DND-41 (cell line): ENCODE data around the gene FKBP1C.
"Not testable (repeated sequence)": the region's sequence is repeated elsewhere in the genome, so short reads cannot be mapped to it uniquely, and the experiment has no call there.

Source experiments
- ATAC-seq: fragments of 200-7000 bp; cut with Tn5 transposase; 3 replicates; pipeline ENCODE4 v1.9.1; 2021; ENCODE audit warnings: low read depth; ENCODE audit not compliant: insufficient read depth
- DNase-seq: peaks from one replicate; pipeline ENCODE4 v3.0.0-alpha.2; 2020
- H2AFZ ChIP-seq: 2 replicates; pipeline ENCODE4 v1.6.0; 2012; ENCODE audit warnings: low read depth, low read length
- H3K27ac ChIP-seq: 2 replicates; pipeline ENCODE4 v1.5.1; 2012; ENCODE audit warnings: low read length, inconsistent platforms
- H3K27me3 ChIP-seq: fragments of 200-600 bp; sonication (generic); 2 replicates; pipeline ENCODE4 v1.6.0; 2012; ENCODE audit warnings: low read length, mild to moderate bottlenecking, inconsistent platforms; ENCODE audit not compliant: insufficient read depth, poor library complexity
- H3K36me3 ChIP-seq: 2 replicates; pipeline ENCODE4 v1.5.1; 2012; ENCODE audit warnings: low read length, inconsistent platforms; ENCODE audit not compliant: insufficient read depth
- H3K4me1 ChIP-seq: 2 replicates; pipeline ENCODE4 v1.5.1; 2012; ENCODE audit warnings: mild to moderate bottlenecking, low read length; ENCODE audit not compliant: insufficient read depth
- H3K4me2 ChIP-seq: 2 replicates; pipeline ENCODE4 v1.6.0; 2012; ENCODE audit warnings: mild to moderate bottlenecking, moderate library complexity, low read length, inconsistent platforms; ENCODE audit not compliant: insufficient read depth
- H3K4me3 ChIP-seq, 2 experiments: fragments of 200-600 bp in 1 of 2; shearing (Covaris generic) in 1 of 2; 2 replicates each; pipeline ENCODE4 v1.5.1; 2012 to 2016; ENCODE audit warnings: inconsistent platforms in 2 of 2, low read length in 2 of 2, mild to moderate bottlenecking in 2 of 2, low read depth in 1 of 2, moderate library complexity in 1 of 2
- H3K79me2 ChIP-seq: 2 replicates; pipeline ENCODE4 v1.6.0; 2012; ENCODE audit warnings: low read length, inconsistent platforms; ENCODE audit not compliant: insufficient read depth
- H3K9ac ChIP-seq: 2 replicates; pipeline ENCODE4 v1.6.0; 2012; ENCODE audit warnings: low read depth, mild to moderate bottlenecking, inconsistent platforms, low read length, moderate library complexity
- H3K9me3 ChIP-seq: 2 replicates; pipeline ENCODE4 v1.5.1; 2012; ENCODE audit warnings: low read length, moderate library complexity, mild to moderate bottlenecking, inconsistent platforms; ENCODE audit not compliant: insufficient read depth, severe bottlenecking
- H4K20me1 ChIP-seq: 2 replicates; pipeline ENCODE4 v1.6.0; 2012; ENCODE audit warnings: low read length; ENCODE audit not compliant: insufficient read depth
- CTCF ChIP-seq: IDR thresholded peaks from 2 replicates; pipeline ENCODE4 v1.5.1; 2012; ENCODE audit warnings: borderline replicate concordance, low read length, moderate library complexity, mild to moderate bottlenecking; ENCODE audit not compliant: poor library complexity, severe bottlenecking; ENCODE audit errors: extremely low read depth
- EZH2 ChIP-seq: IDR thresholded peaks from 3 replicates; pipeline ENCODE4 v1.6.1; 2012; ENCODE audit warnings: borderline replicate concordance, low read depth, mild to moderate bottlenecking, moderate library complexity, low read length, inconsistent platforms; ENCODE audit not compliant: severe bottlenecking

Gene FKBP1C

GRCh38 chr6:63211343-63211742 is at the start of gene FKBP1C:
FKBP1C (plus strand) TSS chr6:63211469.
- H4K20me1 ChIP-seq, H3K27ac ChIP-seq, H3K4me1 ChIP-seq, H3K4me3 ChIP-seq, DNase-seq, H2AFZ ChIP-seq, H3K36me3 ChIP-seq, H3K79me2 ChIP-seq, H3K27me3 ChIP-seq, ATAC-seq, H3K9me3 ChIP-seq, H3K4me2 ChIP-seq, H3K9ac ChIP-seq: not testable (repeated sequence)

GRCh38 chr6:63164047-63164803 is 47.0 kb upstream of the FKBP1C start:
- not testable (repeated sequence) for H3K27me3 ChIP-seq, H3K4me1 ChIP-seq, H3K36me3 ChIP-seq, H3K4me2 ChIP-seq, ATAC-seq, H3K27ac ChIP-seq, H4K20me1 ChIP-seq, H2AFZ ChIP-seq, DNase-seq, H3K9ac ChIP-seq, H3K9me3 ChIP-seq, H3K79me2 ChIP-seq, H3K4me3 ChIP-seq

GRCh38 chr6:63174173-63174572 is 37.1 kb upstream of the FKBP1C start:
- Histone ChIP-seq H3K4me2 (no peak overlapping the region), H2AFZ (no peak overlapping the region), H3K27ac (no peak overlapping the region), H3K9ac (no peak overlapping the region), H3K4me1 (no peaks in the 10 kb centered on the region), H3K79me2 (no peaks in the 10 kb centered on the region), H3K4me3 (no peak overlapping the region), H3K36me3 (no peaks in the 10 kb centered on the region), H3K27me3 (no peaks in the 10 kb centered on the region), H4K20me1 (no peaks in the 10 kb centered on the region), H3K9me3 (no peaks in the 10 kb centered on the region)
- DNase-seq, result no peak
- no peak for ATAC-seq
- no peak for TF ChIP-seq CTCF
- TF ChIP-seq EZH2, result no peak

GRCh38 chr6:63176181-63176580 is 35.1 kb upstream of the FKBP1C start:
- Histone ChIP-seq H3K4me2 (no peak overlapping the region), H3K27me3 (no peaks in the 10 kb centered on the region), H3K36me3 (no peaks in the 10 kb centered on the region), H3K4me1 (no peaks in the 10 kb centered on the region), H3K79me2 (no peaks in the 10 kb centered on the region), H3K27ac (no peak overlapping the region), H3K9me3 (no peaks in the 10 kb centered on the region), H4K20me1 (no peaks in the 10 kb centered on the region), H2AFZ (no peak overlapping the region), H3K9ac (no peak overlapping the region), H3K4me3 (no peak overlapping the region)
- TF ChIP-seq CTCF, result no peak
- TF ChIP-seq EZH2, result no peak
- ATAC-seq, result no peak
- DNase-seq, result no peak
